ENCODE data around the gene LACTBL1.

Gene LACTBL1

DNA sequence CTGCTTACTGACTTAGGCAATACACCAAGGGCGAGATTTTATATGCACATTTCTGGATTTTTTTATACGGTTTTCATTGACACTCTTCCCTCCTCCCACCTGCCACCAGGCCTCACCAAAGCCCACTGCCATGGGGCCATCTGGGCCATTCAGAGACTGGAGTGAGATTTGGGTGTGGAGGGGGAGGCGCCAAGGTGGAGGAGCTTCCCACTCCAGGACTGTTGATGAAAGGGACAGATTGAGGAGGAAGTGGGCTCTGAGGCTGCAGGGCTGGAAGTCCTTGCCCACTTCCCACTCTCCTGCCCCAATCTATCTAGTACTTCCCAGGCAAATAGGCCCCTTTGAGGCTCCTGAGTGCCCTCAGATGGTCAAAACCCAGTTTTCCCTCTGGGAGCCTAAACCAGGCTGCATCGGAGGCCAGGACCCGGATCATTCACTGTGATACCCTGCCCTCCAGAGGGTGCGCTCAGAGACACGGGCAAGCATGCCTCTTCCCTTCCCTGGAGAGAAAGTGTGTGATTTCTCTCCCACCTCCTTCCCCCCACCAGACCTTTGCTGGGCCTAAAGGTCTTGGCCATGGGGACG lies 57.9 kb downstream of the LACTBL1 start:
- TF ChIP-seq, protein P1, sequence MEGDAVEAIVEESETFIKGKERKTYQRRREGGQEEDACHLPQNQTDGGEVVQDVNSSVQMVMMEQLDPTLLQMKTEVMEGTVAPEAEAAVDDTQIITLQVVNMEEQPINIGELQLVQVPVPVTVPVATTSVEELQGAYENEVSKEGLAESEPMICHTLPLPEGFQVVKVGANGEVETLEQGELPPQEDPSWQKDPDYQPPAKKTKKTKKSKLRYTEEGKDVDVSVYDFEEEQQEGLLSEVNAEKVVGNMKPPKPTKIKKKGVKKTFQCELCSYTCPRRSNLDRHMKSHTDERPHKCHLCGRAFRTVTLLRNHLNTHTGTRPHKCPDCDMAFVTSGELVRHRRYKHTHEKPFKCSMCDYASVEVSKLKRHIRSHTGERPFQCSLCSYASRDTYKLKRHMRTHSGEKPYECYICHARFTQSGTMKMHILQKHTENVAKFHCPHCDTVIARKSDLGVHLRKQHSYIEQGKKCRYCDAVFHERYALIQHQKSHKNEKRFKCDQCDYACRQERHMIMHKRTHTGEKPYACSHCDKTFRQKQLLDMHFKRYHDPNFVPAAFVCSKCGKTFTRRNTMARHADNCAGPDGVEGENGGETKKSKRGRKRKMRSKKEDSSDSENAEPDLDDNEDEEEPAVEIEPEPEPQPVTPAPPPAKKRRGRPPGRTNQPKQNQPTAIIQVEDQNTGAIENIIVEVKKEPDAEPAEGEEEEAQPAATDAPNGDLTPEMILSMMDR (IDR thresholded peaks at IDR 0.05; ENCODE audit: low read depth, low read length) = no peak
- no peak overlapping the region for H3K4me3 ChIP-seq (ENCODE audit: low read depth, low read length)

DNA sequence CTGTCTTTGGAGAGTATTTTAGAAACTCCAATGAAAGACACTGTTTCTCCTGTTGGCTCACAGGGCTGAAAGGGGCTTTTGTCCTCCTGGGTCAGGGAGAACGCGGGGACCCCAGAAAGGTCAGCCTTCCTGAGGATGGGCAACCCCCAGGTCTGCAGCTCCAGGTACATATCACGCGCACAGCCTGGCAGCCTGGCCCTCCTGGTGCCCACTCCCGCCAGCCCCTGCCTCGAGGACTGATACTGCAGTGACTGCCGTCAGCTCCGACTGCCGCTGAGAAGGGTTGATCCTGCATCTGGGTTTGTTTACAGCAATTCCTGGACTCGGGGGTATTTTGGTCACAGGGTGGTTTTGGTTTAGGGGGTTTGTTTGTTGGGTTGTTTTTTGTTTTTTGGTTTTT lies 58.5 kb downstream of the LACTBL1 start:
- TF ChIP-seq, protein P1 (IDR thresholded peaks at IDR 0.05; ENCODE audit: low read depth, low read length) = no peak
- H3K4me3 ChIP-seq (ENCODE audit: low read depth, low read length) = no peak overlapping the region

DNA sequence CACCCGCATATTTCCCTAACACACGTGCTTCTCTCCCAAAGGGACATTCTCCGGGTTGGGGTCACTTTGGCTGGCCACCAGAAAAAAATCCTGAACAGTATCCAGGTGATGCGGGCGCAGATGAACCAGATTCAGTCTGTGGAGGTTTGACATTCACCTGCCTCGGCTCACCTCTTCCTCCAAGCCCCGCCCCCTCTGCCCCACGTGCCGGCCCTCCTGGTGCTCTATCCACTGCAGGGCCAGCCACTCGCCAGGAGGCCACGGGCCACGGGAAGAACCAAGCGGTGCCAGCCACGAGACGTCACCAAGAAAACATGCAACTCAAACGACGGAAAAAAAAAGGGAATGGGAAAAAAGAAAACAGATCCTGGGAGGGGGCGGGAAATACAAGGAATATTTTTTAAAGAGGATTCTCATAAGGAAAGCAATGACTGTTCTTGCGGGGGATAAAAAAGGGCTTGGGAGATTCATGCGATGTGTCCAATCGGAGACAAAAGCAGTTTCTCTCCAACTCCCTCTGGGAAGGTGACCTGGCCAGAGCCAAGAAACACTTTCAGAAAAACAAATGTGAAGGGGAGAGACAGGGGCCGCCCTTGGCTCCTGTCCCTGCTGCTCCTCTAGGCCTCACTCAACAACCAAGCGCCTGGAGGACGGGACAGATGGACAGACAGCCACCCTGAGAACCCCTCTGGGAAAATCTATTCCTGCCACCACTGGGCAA lies 59.1 kb downstream of the LACTBL1 start:
- H3K4me3 ChIP-seq (ENCODE audit: low read depth, low read length) = no peak overlapping the region
- TF ChIP-seq, protein P1 (IDR thresholded peaks at IDR 0.05; ENCODE audit: low read depth, low read length) = no peak

DNA sequence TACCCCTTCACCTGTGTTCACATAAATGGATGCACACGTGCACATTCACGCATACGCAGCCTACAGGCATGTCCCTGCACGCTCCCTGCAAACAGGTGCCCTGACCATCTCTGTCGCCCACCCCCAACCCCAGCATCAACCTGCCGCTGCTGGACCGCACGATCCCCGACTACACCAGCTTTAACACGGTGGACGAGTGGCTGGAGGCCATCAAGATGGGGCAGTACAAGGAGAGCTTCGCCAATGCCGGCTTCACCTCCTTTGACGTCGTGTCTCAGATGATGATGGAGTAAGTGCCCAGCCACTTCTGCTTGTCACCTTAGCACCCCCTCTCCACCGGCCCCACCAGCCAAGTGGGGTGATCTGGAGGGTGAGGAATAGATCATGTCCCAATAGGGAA lies 60.4 kb downstream of the LACTBL1 start:
- no peak overlapping the region for H3K4me3 ChIP-seq (ENCODE audit: low read depth, low read length)
- TF ChIP-seq, protein P1 (IDR thresholded peaks at IDR 0.05; ENCODE audit: low read depth, low read length) = no peak

DNA sequence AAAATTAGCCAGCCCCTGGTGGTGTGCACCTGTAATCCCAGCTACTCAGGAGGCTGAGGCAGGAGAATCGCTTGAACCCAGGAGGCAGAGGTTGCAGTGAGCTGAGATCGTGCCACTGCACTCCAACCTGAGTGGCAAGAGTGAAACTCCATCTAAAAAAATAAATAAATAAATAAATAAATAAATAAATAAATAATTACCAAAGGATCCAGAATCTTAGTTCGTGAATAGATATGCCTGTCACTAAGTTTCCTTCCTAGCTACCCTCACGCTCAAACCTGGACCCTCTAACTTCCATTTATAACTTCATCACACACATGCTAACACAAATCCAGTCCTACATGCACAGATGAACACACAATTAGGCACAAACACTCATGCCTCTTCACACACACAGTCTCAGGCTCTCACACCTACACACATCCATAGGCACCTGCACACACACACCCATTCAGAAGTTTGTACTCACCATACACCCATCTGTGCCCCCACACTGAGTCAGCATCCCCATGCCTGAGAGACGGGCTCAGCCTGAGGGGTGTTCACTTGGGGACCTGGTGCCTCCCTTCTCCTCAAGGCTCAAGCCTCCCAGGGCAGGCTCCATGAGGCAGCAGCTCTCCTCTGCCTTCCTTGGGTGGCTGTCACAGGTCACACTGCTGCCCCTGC lies 61.5 kb downstream of the LACTBL1 start:
- TF ChIP-seq, protein P1 (IDR thresholded peaks at IDR 0.05; ENCODE audit: low read depth, low read length) = no peak
- no peak overlapping the region for H3K4me3 ChIP-seq (ENCODE audit: low read depth, low read length)

DNA sequence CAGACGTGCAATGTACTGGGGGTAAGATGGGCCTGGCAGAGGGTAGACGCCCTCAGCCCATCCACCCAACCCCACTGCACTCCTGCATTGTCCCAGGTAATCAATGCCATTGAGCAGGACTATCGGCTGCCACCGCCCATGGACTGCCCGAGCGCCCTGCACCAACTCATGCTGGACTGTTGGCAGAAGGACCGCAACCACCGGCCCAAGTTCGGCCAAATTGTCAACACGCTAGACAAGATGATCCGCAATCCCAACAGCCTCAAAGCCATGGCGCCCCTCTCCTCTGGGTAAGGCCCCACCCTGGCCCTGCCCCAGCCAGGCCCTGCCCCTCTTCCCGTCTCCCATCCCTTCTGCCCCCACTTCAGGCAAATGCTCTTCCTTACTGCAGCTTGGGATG lies 62.4 kb downstream of the LACTBL1 start:
- TF ChIP-seq, protein P1 (IDR thresholded peaks at IDR 0.05; ENCODE audit: low read depth, low read length) = no peak
- H3K4me3 ChIP-seq (ENCODE audit: low read depth, low read length) = no peak overlapping the region

DNA sequence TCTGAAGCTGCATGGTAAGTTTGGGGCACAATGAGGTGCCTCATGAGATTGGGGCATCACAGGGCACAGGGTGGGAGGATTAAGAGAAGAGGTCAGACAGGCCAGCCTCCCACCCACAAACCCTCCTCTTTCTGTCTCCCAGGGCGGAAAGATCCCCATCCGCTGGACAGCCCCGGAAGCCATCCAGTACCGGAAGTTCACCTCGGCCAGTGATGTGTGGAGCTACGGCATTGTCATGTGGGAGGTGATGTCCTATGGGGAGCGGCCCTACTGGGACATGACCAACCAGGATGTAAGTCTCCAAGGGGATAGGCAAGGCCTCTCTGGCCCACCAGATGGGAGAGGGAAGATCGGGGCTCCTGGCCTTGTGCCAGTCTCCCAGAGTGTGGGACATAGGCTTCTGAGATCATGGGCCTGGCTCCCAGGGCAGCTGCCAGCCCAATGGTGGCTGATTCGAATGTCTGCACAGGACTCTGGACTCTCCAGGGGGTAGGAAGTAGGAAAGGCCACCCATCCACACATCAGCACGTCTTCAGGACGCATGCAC lies 63.7 kb downstream of the LACTBL1 start:
- TF ChIP-seq, protein P1 (IDR thresholded peaks at IDR 0.05; ENCODE audit: low read depth, low read length) = no peak
- no peak overlapping the region for H3K4me3 ChIP-seq (ENCODE audit: low read depth, low read length)

Data from WI38 (cell line).